ENCODE results near the gene TRAIP.
"Not testable (repeated sequence)": the region's sequence is repeated elsewhere in the genome, so short reads cannot be mapped to it uniquely, and the experiment has no call there.

The TRAIP gene

GRCh38 chr3:49841126-49841696, 15.2 kb downstream of the TRAIP start:
- no peak for DNase-seq (ENCODE audit: low read depth)
- H3K4me3 ChIP-seq (ENCODE audit: low read depth, low read length), result no peak overlapping the region

GRCh38 chr3:49840388-49840787, 16.0 kb downstream of the TRAIP start:
- no peak overlapping the region for H3K4me3 ChIP-seq (ENCODE audit: low read depth, low read length)
- no peak for DNase-seq (ENCODE audit: low read depth)

- H3K4me3 ChIP-seq (ENCODE audit: low read depth, low read length), result no peak overlapping the region
- peak; percentile 20 for DNase-seq (ENCODE audit: low read depth)
Observed at GRCh38 chr3:49839193-49839809, 17.1 kb downstream of the TRAIP start.

- H3K4me3 ChIP-seq (ENCODE audit: low read depth, low read length), result no peak overlapping the region
- no peak for DNase-seq (ENCODE audit: low read depth)
Observed at GRCh38 chr3:49831341-49831740, 25.0 kb downstream of the TRAIP start.

GRCh38 chr3:49826016-49826415, 30.3 kb downstream of the TRAIP start:
- H3K4me3 ChIP-seq (ENCODE audit: low read depth, low read length), result no peak overlapping the region
- DNase-seq (ENCODE audit: low read depth), result no peak

GRCh38 chr3:49823131-49823530, 33.2 kb downstream of the TRAIP start:
- H3K4me3 ChIP-seq (ENCODE audit: low read depth, low read length); DNase-seq (ENCODE audit: low read depth): not testable (repeated sequence)

GRCh38 chr3:49813497-49814174, 42.7 kb downstream of the TRAIP start, which contains the start of gene UBA7:
Gene UBA7 (minus strand): TSS chr3:49813953. CDS start chr3:49813787, 166 bp downstream.
- peak within 1 kb of the TSS; percentile 45 for H3K4me3 ChIP-seq (ENCODE audit: low read depth, low read length)
- no peak for DNase-seq (ENCODE audit: low read depth)

GRCh38 chr3:49812916-49813496, 43.4 kb downstream of the TRAIP start:
- H3K4me3 ChIP-seq (ENCODE audit: low read depth, low read length), result peak overlapping the region; percentile 45
- no peak for DNase-seq (ENCODE audit: low read depth)

GRCh38 chr3:49807431-49808114, 48.8 kb downstream of the TRAIP start:
- DNase-seq (ENCODE audit: low read depth), result no peak
- no peak overlapping the region for H3K4me3 ChIP-seq (ENCODE audit: low read depth, low read length)

- H3K4me3 ChIP-seq (ENCODE audit: low read depth, low read length), result no peak overlapping the region
- DNase-seq (ENCODE audit: low read depth), result no peak
Observed at GRCh38 chr3:49806850-49807249, 49.5 kb downstream of the TRAIP start.

GRCh38 chr3:49805897-49806701, 50.3 kb downstream of the TRAIP start:
- H3K4me3 ChIP-seq (ENCODE audit: low read depth, low read length), result no peak overlapping the region
- no peak for DNase-seq (ENCODE audit: low read depth)

GRCh38 chr3:49805367-49805782, 51.0 kb downstream of the TRAIP start:
- peak; percentile 91 for DNase-seq (ENCODE audit: low read depth)
- no peak overlapping the region for H3K4me3 ChIP-seq (ENCODE audit: low read depth, low read length)

GRCh38 chr3:49804141-49805041, 52.0 kb downstream of the TRAIP start:
- DNase-seq (ENCODE audit: low read depth), result no peak
- H3K4me3 ChIP-seq (ENCODE audit: low read depth, low read length), result peak overlapping the region; percentile 88

- DNase-seq (ENCODE audit: low read depth), result no peak
Observed at GRCh38 chr3:49803465-49804140, 52.8 kb downstream of the TRAIP start.

GRCh38 chr3:49802719-49803464, 53.5 kb downstream of the TRAIP start, which contains the start of gene INKA1:
Gene INKA1 (plus strand): TSS chr3:49803261. CDS start chr3:49803393, 132 bp downstream.
- H3K4me3 ChIP-seq (ENCODE audit: low read depth, low read length), result peak within 1 kb of the TSS; percentile 88
- no peak for DNase-seq (ENCODE audit: low read depth)

More at GRCh38 chr3:49803465-49804140, 52.8 kb downstream of the TRAIP start:
- peak overlapping the region; percentile 88 for H3K4me3 ChIP-seq (ENCODE audit: low read depth, low read length)

- DNase-seq (ENCODE audit: low read depth), result no peak
- H3K4me3 ChIP-seq (ENCODE audit: low read depth, low read length), result no peak overlapping the region
Observed at GRCh38 chr3:49801160-49801559, 55.2 kb downstream of the TRAIP start.

GRCh38 chr3:49799761-49800160, 56.6 kb downstream of the TRAIP start, which contains the start of gene CDHR4:
Gene CDHR4 (minus strand): TSS chr3:49799873. CDS start chr3:49799812, 61 bp downstream.
- peak; percentile 59 for DNase-seq (ENCODE audit: low read depth)
- H3K4me3 ChIP-seq (ENCODE audit: low read depth, low read length), result no peak within 1 kb of the TSS
